ENCODE data around the gene SCN5A.

SCN5A gene

GRCh38 chr3:38601956-38602550 is 47.4 kb downstream of the SCN5A start:
- no peak for DNase-seq (ENCODE audit: low read depth in 2 of 2)

- DNase-seq (ENCODE audit: low read depth in 2 of 2) = no peak
These were observed 48.9 kb downstream of the SCN5A start for GRCh38 chr3:38600551-38600950.

GRCh38 chr3:38599886-38600285 is 49.6 kb downstream of the SCN5A start:
- DNase-seq (ENCODE audit: low read depth in 2 of 2) = no peak

- no peak for DNase-seq (ENCODE audit: low read depth in 2 of 2)
These were observed 50.7 kb downstream of the SCN5A start for GRCh38 chr3:38598791-38599190.

GRCh38 chr3:38597502-38598060 is 51.9 kb downstream of the SCN5A start:
- no peak for DNase-seq (ENCODE audit: low read depth in 2 of 2)

- no peak for DNase-seq (ENCODE audit: low read depth in 2 of 2)
These were observed 54.1 kb downstream of the SCN5A start for GRCh38 chr3:38595393-38595792.

GRCh38 chr3:38590521-38590920 is 59.0 kb downstream of the SCN5A start:
- no peak for DNase-seq (ENCODE audit: low read depth in 2 of 2)

- no peak for DNase-seq (ENCODE audit: low read depth in 2 of 2)
These were observed 60.2 kb downstream of the SCN5A start for GRCh38 chr3:38588995-38589937.

GRCh38 chr3:38588371-38588971 is 61.0 kb downstream of the SCN5A start:
- no peak for DNase-seq (ENCODE audit: low read depth in 2 of 2)

- DNase-seq (ENCODE audit: low read depth in 2 of 2) = no peak
These were observed 61.8 kb downstream of the SCN5A start for GRCh38 chr3:38587548-38588131.

GRCh38 chr3:38586546-38587520 is 62.7 kb downstream of the SCN5A start:
- DNase-seq (ENCODE audit: low read depth in 2 of 2) = no peak

- no peak for DNase-seq (ENCODE audit: low read depth in 2 of 2)
These were observed 63.6 kb downstream of the SCN5A start for GRCh38 chr3:38585791-38586420.

- no peak for DNase-seq (ENCODE audit: low read depth in 2 of 2)
These were observed 65.8 kb downstream of the SCN5A start for GRCh38 chr3:38583688-38584087.

GRCh38 chr3:38582941-38583645 is 66.4 kb downstream of the SCN5A start:
- DNase-seq (ENCODE audit: low read depth in 2 of 2) = no peak

- DNase-seq (ENCODE audit: low read depth in 2 of 2) = no peak
These were observed 67.2 kb downstream of the SCN5A start for GRCh38 chr3:38582316-38582715.

GRCh38 chr3:38581774-38582173 is 67.7 kb downstream of the SCN5A start:
- DNase-seq (ENCODE audit: low read depth in 2 of 2) = no peak

- DNase-seq (ENCODE audit: low read depth in 2 of 2) = no peak
These were observed 68.8 kb downstream of the SCN5A start for GRCh38 chr3:38580450-38581382.

- DNase-seq (ENCODE audit: low read depth in 2 of 2) = no peak
These were observed 69.7 kb downstream of the SCN5A start for GRCh38 chr3:38579551-38580449.

Data from stimulated activated CD8-positive, alpha-beta memory T cell treated with anti-CD3 and anti-CD28 coated beads, Interleukin-15, amount 100 ng/mL, for 48 hours (primary cell).